ENCODE data around the gene FAM135A. TPM values are rescaled to one million over a fixed set of nuclear protein-coding genes. Genes with fewer than 3 reads are reported as not detected.

FAM135A gene
- total and polyA plus RNA-seq, 2 experiments from 2014 or later: 3.5 to 8.2 TPM

DNA sequence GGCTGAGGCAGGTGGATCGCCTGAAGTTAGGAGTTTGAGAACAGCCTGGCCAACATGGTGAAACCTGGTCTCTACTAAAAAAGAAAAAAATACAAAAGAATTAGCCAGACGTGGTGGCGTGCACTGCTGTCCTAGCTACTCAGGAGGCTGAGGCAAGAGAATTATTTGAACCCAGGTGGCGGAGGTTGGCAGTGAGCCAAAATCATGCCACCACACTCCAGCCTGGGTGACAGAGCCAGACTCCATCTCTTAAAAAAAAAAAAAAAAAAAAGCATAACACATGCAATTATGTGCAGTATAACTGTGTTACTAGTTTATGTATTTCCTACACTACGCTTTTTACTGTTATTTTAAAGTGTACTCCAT is 31.9 kb upstream of the FAM135A start:
- no peak overlapping the region for H3K27ac ChIP-seq
- no peak overlapping the region for H3K4me3 ChIP-seq
- H3K9ac ChIP-seq: no peak overlapping the region
- no peaks in the 10 kb centered on the region for H3K79me2 ChIP-seq (ENCODE audit: insufficient read depth)
- no peak overlapping the region for H3K4me2 ChIP-seq (ENCODE audit: unreplicated experiment)
- in situ Hi-C loops (cut with MboI): no loop called here
- peaks cover 8% of the 10 kb centered on the region; the same call in 1 of the 2 replicates for H3K27me3 ChIP-seq (replicated peaks; ENCODE audit: insufficient read depth)
- no peaks in the 10 kb centered on the region for H3F3A ChIP-seq (ENCODE audit: insufficient read depth)
- no peaks in the 10 kb centered on the region for H3K9me3 ChIP-seq (ENCODE audit: low read depth)
- DNase-seq: no peak
- no peaks in the 10 kb centered on the region for H3K36me3 ChIP-seq (ENCODE audit: low read depth)
- no peaks in the 10 kb centered on the region for H3K4me1 ChIP-seq (ENCODE audit: insufficient read depth)
- H2AFZ ChIP-seq: no peak overlapping the region
- H4K20me1 ChIP-seq (ENCODE audit: insufficient read depth): no peaks in the 10 kb centered on the region
- no peaks in the 10 kb centered on the region for H3K9me2 ChIP-seq (ENCODE audit: insufficient read depth)
- TF ChIP-seq EZH2phosphoT487 (IDR thresholded peaks at IDR 0.05; ENCODE audit: insufficient read depth, low read depth) (no peak), EZH2 (IDR thresholded peaks at IDR 0.05; ENCODE audit: insufficient read depth, poor library complexity, severe bottlenecking) (no peak)
- WGBS, 2 experiments (ENCODE audit: low coverage in 1 of 2, low lambda C conversion rate in 2 of 2, missing lambda C conversion rate in 2 of 2): 64 to 68% methylated on average over 5 of the region's 5 CpGs

- no peak overlapping the region for H3K4me2 ChIP-seq (ENCODE audit: unreplicated experiment)
- H3K79me2 ChIP-seq (ENCODE audit: insufficient read depth): no peaks in the 10 kb centered on the region
- WGBS, 2 experiments (ENCODE audit: low coverage in 1 of 2, low lambda C conversion rate in 2 of 2, missing lambda C conversion rate in 2 of 2): 23 to 34% methylated on average over 1 of the region's 1 CpG
- TF ChIP-seq EZH2 (IDR thresholded peaks at IDR 0.05; ENCODE audit: insufficient read depth, poor library complexity, severe bottlenecking): no peak
- TF ChIP-seq EZH2phosphoT487 (IDR thresholded peaks at IDR 0.05; ENCODE audit: insufficient read depth, low read depth): no peak
- H4K20me1 ChIP-seq (ENCODE audit: insufficient read depth): no peaks in the 10 kb centered on the region
- no peaks in the 10 kb centered on the region for H3K9me2 ChIP-seq (ENCODE audit: insufficient read depth)
- H3K27ac ChIP-seq: no peak overlapping the region
- no peaks in the 10 kb centered on the region for H3K9me3 ChIP-seq (ENCODE audit: low read depth)
- in situ Hi-C loops (cut with MboI): no loop called here
- no peak overlapping the region for H3K9ac ChIP-seq
- H2AFZ ChIP-seq: no peak overlapping the region
- H3K4me3 ChIP-seq: no peak overlapping the region
- H3K36me3 ChIP-seq (ENCODE audit: low read depth): no peaks in the 10 kb centered on the region
- 0 out of 2 replicates have a peak, but pooled peaks cover 7% of the 10 kb centered on the region for H3K27me3 ChIP-seq (replicated peaks; ENCODE audit: insufficient read depth)
- no peak for DNase-seq
- H3F3A ChIP-seq (ENCODE audit: insufficient read depth): no peaks in the 10 kb centered on the region
- no peaks in the 10 kb centered on the region for H3K4me1 ChIP-seq (ENCODE audit: insufficient read depth)
Measured at GRCh38 chr6:70385901-70386300, 27.4 kb upstream of the FAM135A start.

GRCh38 chr6:70388814-70389213 is 24.5 kb upstream of the FAM135A start:
- DNase-seq: no peak
- no peak overlapping the region for H3K4me3 ChIP-seq
- no peak for TF ChIP-seq EZH2phosphoT487 (IDR thresholded peaks at IDR 0.05; ENCODE audit: insufficient read depth, low read depth)
- TF ChIP-seq EZH2 (IDR thresholded peaks at IDR 0.05; ENCODE audit: insufficient read depth, poor library complexity, severe bottlenecking): no peak
- H3K27ac ChIP-seq: no peak overlapping the region
- no peaks in the 10 kb centered on the region for H3K79me2 ChIP-seq (ENCODE audit: insufficient read depth)
- 7 to 26% methylated on average over 1 of the region's 1 CpG for WGBS, 2 experiments (ENCODE audit: low coverage in 1 of 2, low lambda C conversion rate in 2 of 2, missing lambda C conversion rate in 2 of 2)
- in situ Hi-C loops (cut with MboI): no loop called here
- no peaks in the 10 kb centered on the region for H3K9me2 ChIP-seq (ENCODE audit: insufficient read depth)
- H3F3A ChIP-seq (ENCODE audit: insufficient read depth): no peaks in the 10 kb centered on the region
- H3K36me3 ChIP-seq (ENCODE audit: low read depth): no peaks in the 10 kb centered on the region
- peaks cover 20% of the 10 kb centered on the region; the same call in 1 of the 2 replicates for H3K27me3 ChIP-seq (replicated peaks; ENCODE audit: insufficient read depth)
- no peak overlapping the region for H3K4me2 ChIP-seq (ENCODE audit: unreplicated experiment)
- no peaks in the 10 kb centered on the region for H4K20me1 ChIP-seq (ENCODE audit: insufficient read depth)
- no peaks in the 10 kb centered on the region for H3K9me3 ChIP-seq (ENCODE audit: low read depth)
- H2AFZ ChIP-seq: no peak overlapping the region
- no peaks in the 10 kb centered on the region for H3K4me1 ChIP-seq (ENCODE audit: insufficient read depth)
- no peak overlapping the region for H3K9ac ChIP-seq

- no peaks in the 10 kb centered on the region for H3K4me1 ChIP-seq (ENCODE audit: insufficient read depth)
- no peak overlapping the region for H3K4me3 ChIP-seq
- H3K27ac ChIP-seq: no peak overlapping the region
- H3K9me3 ChIP-seq (ENCODE audit: low read depth): no peaks in the 10 kb centered on the region
- in situ Hi-C loops (cut with MboI): no loop called here
- H2AFZ ChIP-seq: no peak overlapping the region
- H3F3A ChIP-seq (ENCODE audit: insufficient read depth): no peaks in the 10 kb centered on the region
- no peaks in the 10 kb centered on the region for H4K20me1 ChIP-seq (ENCODE audit: insufficient read depth)
- peaks cover 20% of the 10 kb centered on the region; the same call in 1 of the 2 replicates for H3K27me3 ChIP-seq (replicated peaks; ENCODE audit: insufficient read depth)
- H3K36me3 ChIP-seq (ENCODE audit: low read depth): no peaks in the 10 kb centered on the region
- no peak overlapping the region for H3K9ac ChIP-seq
- TF ChIP-seq EZH2phosphoT487 (IDR thresholded peaks at IDR 0.05; ENCODE audit: insufficient read depth, low read depth) (no peak), EZH2 (IDR thresholded peaks at IDR 0.05; ENCODE audit: insufficient read depth, poor library complexity, severe bottlenecking) (no peak)
- H3K4me2 ChIP-seq (ENCODE audit: unreplicated experiment): no peak overlapping the region
- no peaks in the 10 kb centered on the region for H3K9me2 ChIP-seq (ENCODE audit: insufficient read depth)
- DNase-seq: no peak
- no peaks in the 10 kb centered on the region for H3K79me2 ChIP-seq (ENCODE audit: insufficient read depth)
Measured at GRCh38 chr6:70389261-70389660, 24.0 kb upstream of the FAM135A start.

DNA sequence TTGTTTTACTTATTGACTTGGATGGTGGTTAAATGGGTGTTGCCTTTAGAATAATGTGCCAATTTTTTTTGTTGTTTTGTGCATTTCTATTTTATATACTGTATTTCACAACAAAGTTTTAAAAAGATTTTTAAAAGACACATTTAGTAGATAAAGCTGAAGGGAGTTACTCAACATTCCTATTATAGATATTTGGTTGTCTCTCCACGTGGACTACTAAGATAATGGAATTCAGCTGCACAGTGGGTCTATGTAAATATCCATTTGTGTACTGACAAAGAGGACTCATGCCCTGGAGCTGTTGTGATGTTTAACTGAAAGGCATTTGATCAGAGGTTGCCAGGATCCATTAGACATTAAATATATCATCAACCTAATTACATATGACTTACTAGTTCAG is 23.2 kb upstream of the FAM135A start:
- in situ Hi-C loops (cut with MboI): no loop called here
- Histone ChIP-seq H3K9me3 (ENCODE audit: low read depth) (no peaks in the 10 kb centered on the region), H4K20me1 (ENCODE audit: insufficient read depth) (no peaks in the 10 kb centered on the region), H3K4me2 (ENCODE audit: unreplicated experiment) (no peak overlapping the region), H3K79me2 (ENCODE audit: insufficient read depth) (no peaks in the 10 kb centered on the region), H3K4me3 (no peak overlapping the region), H2AFZ (no peak overlapping the region), H3K9ac (no peak overlapping the region), H3K36me3 (ENCODE audit: low read depth) (no peaks in the 10 kb centered on the region), H3K4me1 (ENCODE audit: insufficient read depth) (no peaks in the 10 kb centered on the region), H3F3A (ENCODE audit: insufficient read depth) (no peaks in the 10 kb centered on the region), H3K9me2 (ENCODE audit: insufficient read depth) (no peaks in the 10 kb centered on the region), H3K27me3 (replicated peaks; ENCODE audit: insufficient read depth) (peaks cover 20% of the 10 kb centered on the region; the same call in 1 of the 2 replicates), H3K27ac (no peak overlapping the region)
- DNase-seq: no peak
- TF ChIP-seq EZH2phosphoT487 (IDR thresholded peaks at IDR 0.05; ENCODE audit: insufficient read depth, low read depth): no peak
- TF ChIP-seq EZH2 (IDR thresholded peaks at IDR 0.05; ENCODE audit: insufficient read depth, poor library complexity, severe bottlenecking): no peak
- 3 to 5% methylated on average over 1 of the region's 1 CpG for whole genome bisulfite sequencing, 2 experiments (ENCODE audit: low coverage in 1 of 2, low lambda C conversion rate in 2 of 2, missing lambda C conversion rate in 2 of 2)

Measured in GM23248 (cell line).